Stimulated activated CD8-positive, alpha-beta memory T cell treated with anti-CD3 and anti-CD28 coated beads, Interleukin-15, amount 100 ng/mL, for 24 hours (primary cell): ENCODE results near the gene CEP135.
"Not testable (repeated sequence)": the region's sequence is repeated elsewhere in the genome, so short reads cannot be mapped to it uniquely, and the experiment has no call there.

Source experiments
- DNase-seq: peaks from one replicate; pipeline ENCODE4 v3.0.0-alpha.2; 2020; ENCODE audit warnings: low read depth

The CEP135 gene

DNA sequence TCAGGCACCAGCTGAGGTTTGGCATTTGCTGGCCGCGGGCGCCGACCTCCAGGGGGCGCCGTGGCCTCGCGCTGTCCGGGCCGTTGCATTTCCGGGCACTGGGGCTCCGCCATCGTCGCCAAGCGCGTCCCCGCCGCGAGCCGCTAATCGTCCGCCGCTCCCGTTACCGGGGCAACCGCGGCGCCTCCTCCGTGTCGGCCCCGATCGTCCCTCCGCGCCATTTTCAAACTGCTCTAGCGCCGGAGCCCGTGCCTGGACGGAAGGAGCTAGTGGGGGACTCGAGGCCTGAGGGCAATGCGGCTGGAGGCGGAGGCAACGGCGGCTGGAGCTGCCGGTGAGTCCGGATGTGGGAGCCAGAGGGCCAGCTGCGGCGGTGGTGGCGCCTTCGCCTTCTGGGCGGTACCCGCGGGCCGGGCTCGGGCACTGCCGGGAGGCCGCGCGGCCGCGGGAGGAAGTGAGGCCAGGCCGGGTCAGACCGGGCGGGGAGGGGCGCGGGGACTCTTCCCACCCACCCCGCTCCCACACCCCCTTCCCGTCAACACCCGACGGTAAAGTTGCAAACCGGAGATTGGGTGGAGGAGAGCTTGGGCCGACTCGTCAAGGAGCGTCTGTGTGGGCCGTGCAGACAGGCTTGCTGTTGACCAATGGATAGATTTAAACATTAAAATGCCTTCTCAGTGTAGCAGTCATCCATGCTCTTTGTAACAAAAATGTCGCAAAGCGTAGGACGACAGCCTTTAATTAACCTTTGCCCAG lies at the start of gene CEP135:
Gene CEP135, plus strand, starts transcription at position 220 of the 756 bp plus-strand sequence. CDS start 3,186 bp downstream, outside the sequence.
- peak; percentile 85 for DNase-seq

GRCh38 chr4:55902677-55903076 lies 46.1 kb upstream of the CEP135 start:
- DNase-seq, result no peak

- DNase-seq, result no peak
Observed at GRCh38 chr4:55903577-55903976, 45.2 kb upstream of the CEP135 start.

DNA sequence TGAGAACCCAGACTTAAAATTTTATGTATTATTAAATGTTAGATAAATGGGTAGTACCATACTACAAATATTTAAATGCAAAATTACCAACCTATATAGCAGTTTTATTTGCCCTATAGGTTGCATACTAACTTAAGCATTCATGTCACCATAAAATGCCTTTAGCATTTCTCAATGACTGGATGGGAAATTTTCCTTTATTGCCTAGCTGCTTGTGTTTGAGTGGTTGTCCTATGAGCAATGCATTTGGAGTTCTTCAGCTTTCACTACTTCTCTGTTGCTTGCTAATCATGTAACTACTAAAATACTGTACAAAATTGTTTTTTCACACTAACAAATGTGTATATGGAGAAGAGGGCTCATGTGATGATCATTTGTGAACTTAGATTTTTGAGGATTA lies 44.2 kb upstream of the CEP135 start:
- DNase-seq, result no peak

DNA sequence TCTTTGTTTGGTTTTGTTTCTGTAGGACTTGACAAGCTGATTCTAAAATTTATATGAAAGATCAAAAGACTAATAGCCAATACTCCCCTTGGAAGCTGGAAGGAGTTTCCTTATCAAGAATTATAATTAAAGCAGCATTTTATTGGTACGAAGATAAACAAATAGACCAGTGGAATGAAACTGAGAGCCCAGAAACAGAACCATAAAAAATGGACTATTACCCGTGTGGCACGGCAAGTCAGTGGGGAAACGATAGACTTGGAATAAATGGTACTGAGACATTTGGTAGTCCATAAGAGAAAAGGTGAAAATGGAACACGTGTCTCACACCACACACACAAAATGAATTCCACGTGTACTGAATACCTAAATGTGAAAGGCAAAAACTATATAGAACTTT lies 42.4 kb upstream of the CEP135 start:
- no peak for DNase-seq

DNA sequence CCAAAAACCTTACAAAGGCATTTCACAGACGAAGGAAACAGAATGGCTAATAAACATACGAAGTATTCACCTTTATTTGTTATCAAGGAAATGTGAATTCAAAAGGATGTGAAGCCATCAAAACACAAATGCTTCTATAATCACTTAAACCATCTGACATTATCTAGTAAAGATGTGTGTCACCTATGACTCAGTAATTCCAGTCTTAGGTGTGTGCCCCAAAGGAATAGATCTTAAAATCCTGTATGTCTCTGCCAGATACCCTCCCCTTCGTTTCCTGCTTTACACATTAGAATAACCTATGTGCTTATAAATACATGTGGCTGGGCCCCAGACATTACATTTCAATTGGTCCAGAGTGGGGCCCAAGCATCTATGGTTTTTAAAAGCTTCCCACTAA lies 41.8 kb upstream of the CEP135 start:
- DNase-seq, result no peak

- DNase-seq, result no peak
Observed at GRCh38 chr4:55907469-55907868, 41.3 kb upstream of the CEP135 start.

DNA sequence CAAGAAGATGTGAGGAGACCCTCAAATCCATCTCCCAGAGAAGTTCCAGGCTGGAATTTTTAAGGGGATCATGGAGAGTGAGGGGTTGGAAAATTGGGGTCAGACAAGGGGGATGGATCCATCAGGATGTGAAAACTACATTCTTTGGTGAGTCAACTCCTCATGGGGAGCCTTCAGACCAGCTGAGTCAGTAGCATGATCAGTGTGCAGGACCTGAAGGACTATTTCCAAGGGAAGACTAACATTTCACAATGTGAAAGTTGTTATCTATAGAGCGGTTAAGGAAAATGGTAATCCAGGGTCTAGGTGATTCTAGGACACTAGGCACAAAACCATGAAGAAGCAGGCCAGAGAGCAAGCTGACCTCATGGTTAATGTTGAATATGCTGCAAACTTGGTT lies 38.6 kb upstream of the CEP135 start:
- DNase-seq, result no peak

DNA sequence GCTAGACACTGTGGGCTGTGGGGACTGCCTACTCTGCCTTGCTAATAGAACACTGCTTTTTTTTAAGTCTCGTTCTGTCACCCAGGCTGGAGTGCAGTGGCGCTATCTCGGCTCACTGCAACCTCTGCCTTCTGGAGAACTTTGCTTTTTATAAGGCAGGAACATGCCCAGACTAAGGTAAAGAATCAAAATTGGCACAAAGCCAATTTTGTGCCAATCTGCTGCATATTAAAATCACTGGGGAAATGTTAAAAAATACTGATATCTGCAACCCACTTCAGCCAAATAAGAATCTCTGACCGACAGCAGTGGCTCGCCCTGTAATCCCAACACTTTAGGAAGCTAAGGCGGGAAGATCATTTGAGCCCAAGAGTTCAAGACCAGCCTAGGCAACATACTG lies 36.5 kb upstream of the CEP135 start:
- no peak for DNase-seq

DNA sequence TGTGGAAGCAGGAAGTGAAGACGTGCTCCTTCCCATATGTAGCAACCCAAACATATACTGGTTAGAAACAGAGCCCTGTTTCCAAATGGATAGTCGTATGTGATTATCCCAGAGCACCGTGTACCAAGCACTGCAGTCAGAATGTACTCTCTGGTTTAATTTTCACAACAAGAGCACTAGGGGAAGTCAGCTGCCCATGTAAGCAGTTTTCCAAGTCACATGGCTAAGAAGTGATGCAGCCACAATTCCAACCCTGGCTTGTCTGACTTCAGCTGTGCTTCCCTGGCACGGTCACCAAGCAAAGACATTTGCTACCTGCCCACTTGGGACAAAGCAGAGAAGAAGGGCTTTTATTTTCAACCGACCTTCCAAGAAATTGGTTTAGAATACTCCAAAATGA lies 28.2 kb upstream of the CEP135 start:
- no peak for DNase-seq

DNA sequence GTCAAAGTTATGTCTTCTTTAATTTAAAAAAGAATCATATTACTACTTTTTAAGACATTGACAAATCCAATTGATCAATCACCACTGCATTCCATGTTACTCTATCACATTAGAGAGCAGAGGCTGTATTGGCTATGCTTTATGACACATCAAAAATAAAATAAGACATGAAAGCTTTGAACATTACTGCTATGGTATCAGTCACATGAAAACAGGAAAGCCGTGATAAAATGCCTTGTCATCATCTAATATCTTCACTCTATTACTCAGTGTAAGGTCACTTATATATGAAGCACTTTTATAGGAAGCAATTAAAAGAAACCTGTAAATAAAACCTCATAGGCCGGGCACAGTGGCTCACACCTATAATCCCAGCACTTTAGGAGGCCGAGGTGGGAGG lies 27.7 kb upstream of the CEP135 start:
- DNase-seq, result no peak

- no peak for DNase-seq
Observed at GRCh38 chr4:55925241-55925640, 23.5 kb upstream of the CEP135 start.

- DNase-seq, result no peak
Observed at GRCh38 chr4:55926610-55927009, 22.1 kb upstream of the CEP135 start.

GRCh38 chr4:55927803-55928437 lies 20.8 kb upstream of the CEP135 start:
- DNase-seq, result no peak

DNA sequence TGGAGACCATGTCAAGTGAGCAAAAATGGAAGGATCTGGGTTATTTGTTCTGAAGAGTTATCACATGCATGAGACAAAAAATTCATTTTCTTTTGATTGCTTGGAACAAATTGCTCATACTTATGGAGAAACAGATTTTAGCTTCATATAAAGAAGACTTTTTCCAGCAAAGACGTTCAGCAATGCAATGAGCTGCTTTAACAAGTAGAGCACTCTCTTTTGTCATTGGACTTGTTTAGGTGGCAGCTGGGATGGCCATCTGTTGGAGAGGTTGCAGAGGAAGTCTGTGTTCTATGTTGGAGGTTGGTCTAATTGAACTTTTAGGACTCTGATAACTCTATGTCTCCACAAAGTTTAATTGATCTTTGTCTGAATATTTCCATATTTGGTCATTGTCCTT lies 19.9 kb upstream of the CEP135 start:
- DNase-seq, result no peak

DNA sequence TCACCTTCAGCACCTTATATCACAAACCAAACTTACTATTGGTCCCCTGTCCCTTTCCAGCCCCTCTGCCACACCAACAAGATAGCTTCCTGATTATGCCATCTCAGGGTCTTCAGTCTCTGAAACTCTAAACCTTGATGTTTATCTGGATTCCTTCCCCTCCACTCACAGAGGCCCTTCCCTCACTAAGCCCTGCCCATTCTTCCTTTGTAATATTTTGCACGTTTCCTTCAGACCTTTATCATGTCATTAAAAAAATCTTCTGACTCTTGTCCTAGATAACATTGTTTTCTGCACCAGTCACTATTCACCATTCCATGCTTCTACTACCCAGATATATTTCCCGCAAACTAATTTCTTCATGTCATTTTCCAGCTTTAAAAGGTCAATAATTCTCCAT lies 17.7 kb upstream of the CEP135 start:
- no peak for DNase-seq

GRCh38 chr4:55931833-55932232 lies 16.9 kb upstream of the CEP135 start:
- DNase-seq, result no peak

- DNase-seq, result no peak
Observed at GRCh38 chr4:55932511-55932910, 16.2 kb upstream of the CEP135 start.

DNA sequence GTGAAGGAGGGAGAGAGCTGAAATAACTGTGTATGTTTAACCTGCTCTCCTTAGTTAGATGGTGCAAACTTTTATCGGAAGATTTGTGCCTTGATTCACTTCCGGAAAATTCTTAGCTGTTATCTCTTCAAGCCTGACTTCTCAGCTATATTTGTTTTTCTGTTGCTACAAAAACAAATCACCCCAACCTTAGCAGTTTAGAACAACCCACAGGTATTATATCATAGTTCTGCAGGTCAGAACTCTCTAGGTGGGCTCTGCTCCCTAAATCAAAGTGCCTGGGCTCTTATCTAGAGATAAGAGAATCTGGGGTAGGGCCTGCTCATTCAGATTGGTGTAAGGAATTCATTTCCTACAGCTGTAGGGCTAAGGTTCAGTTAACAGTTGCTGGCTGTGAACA lies 15.1 kb upstream of the CEP135 start:
- no peak for DNase-seq

DNA sequence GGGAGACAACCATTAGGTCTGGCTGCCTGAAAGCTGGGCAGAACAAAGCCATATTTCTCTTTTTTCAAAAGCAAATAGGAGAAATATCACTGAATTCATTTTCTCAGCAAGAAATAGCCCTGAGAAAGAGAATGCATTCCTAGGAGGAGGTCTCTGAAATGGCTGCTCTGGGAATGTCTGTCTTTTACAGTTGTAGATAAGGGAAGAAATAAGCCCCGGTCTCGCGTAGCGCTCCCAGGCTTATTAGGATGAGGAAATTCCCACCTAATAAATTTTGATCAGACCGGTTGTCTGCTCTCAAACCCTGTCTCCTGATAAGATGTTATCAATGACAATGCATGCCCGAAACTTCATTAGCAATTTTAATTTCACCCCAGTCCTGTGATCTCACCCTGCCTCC lies 12.8 kb upstream of the CEP135 start:
- DNase-seq, result not testable (repeated sequence)

GRCh38 chr4:55938481-55938880 lies 10.3 kb upstream of the CEP135 start:
- no peak for DNase-seq

GRCh38 chr4:55939421-55939820 lies 9.3 kb upstream of the CEP135 start:
- DNase-seq, result no peak

- no peak for DNase-seq
Observed at GRCh38 chr4:55941881-55942396, 6.8 kb upstream of the CEP135 start.
